DMS79 treated with DMSO at 0.1 percent for 48 hours (cell line): ENCODE measurements around the gene ATXN7L2.

Source experiments
- DNase-seq: peaks from one replicate; lab custom pipeline; 2025; lab: John Stamatoyannopoulos, UW

Gene ATXN7L2

GRCh38 chr1:109523706-109524105, 40.0 kb downstream of the ATXN7L2 start:
- DNase-seq: no peak

GRCh38 chr1:109527098-109527811, 43.5 kb downstream of the ATXN7L2 start:
- no peak for DNase-seq

GRCh38 chr1:109527846-109528695, 44.4 kb downstream of the ATXN7L2 start:
- DNase-seq: no peak

GRCh38 chr1:109528712-109529111, 45.0 kb downstream of the ATXN7L2 start:
- DNase-seq: no peak

DNA sequence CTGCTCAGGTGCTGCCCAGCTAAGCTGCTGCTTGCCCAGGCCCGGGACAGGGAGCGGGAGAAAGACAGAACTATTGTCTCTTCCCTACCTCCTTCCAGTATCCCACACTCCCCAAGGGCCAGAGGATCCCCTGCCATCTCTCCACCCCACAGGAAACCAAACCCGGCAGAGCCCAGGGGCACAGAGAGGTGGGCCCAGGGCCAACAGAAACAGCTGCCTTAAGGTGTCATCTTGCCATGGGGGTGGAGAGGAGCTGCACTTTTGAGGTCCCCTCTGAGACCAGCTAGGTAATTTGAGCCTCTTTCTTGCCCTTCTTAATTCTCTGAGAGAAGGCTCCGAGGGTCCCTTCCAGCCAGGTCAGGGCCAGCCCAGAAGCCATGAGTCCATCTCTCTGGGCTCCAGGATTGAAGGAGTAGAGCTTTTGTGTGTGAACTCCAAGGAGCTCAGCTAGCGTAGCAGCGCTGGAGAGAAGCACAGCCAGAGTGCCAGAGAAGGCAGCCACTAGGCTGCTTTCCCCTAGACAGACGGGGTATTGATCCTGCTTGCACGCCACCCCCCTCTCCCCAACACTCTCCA, 46.3 kb downstream of the ATXN7L2 start:
- peak; percentile 87 for DNase-seq

GRCh38 chr1:109530457-109531087, 46.9 kb downstream of the ATXN7L2 start:
- peak; percentile 94 for DNase-seq

GRCh38 chr1:109531380-109531779, 47.7 kb downstream of the ATXN7L2 start:
- no peak for DNase-seq

DNA sequence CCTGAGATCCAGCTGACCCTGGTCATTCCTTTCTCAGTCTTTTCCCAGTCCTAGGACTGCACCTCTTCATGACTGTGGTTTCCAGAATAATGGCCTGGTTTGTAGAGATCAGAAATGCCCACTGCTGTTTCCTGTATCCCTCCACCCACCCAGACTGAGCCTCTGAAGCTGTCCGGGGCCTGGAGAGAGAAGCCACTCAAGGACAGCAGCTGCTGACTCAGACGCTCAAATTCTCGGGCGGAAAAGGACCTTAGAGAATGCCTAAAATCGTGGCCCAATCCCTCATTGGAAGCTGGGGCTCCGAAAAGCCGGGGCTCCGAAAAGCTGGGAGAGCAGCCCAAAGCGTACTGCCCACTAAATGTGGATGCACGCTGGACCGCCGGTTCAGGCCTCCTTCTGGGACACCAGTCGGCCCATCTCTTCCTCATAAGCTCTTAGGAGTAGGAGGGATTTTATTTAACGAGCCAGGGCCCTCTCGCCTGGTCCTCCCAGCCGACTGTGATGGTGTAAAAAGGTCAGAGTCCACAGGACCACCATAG, 48.2 kb downstream of the ATXN7L2 start:
- peak; percentile 58 for DNase-seq

GRCh38 chr1:109532365-109533136, 48.8 kb downstream of the ATXN7L2 start:
- peak; percentile 74 for DNase-seq

DNA sequence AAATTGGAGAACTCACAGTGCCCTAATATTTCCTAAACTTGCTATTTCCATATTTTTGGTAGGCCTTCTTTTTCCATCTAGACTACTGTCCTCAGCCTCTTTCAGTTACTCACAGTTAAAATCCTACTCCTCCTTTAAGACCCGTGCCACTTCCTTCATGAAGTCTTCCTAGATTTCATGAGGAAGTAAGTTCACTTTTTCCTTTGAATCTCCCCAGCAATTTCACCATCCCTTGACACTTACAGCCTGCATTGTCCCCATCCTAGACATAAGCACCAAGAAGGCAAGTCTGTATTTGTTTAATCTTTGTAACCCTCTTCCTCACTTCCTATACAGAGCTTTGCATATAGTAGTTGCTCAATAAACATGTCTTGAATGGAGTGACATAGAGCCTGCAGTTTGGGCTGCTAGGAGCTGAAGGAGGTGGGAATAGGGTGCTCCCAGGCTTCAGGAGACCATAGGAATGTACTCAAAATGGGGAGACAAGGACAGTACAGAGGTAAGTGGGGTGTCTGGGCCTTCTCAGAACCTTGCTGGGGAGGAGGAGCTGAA, 50.7 kb downstream of the ATXN7L2 start:
- DNase-seq: no peak

DNA sequence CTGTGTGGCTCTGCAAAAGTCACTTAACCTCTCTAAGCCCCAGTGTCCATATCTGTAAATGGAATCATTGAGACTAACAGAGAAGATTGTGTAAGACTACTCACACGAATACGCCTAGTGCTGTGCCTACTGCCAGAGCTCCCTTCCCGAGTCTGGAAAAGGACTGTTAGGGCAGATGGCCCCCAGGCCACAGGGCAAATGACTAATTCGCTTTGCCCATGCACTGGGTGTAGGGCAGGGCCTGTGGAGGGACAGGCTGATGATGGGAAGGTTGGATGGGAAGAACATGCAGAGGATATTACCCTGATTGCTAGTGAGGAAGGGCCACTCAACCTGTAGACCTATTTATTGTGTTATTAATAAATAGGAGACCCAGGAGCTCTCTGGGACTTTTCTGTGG, 51.8 kb downstream of the ATXN7L2 start:
- no peak for DNase-seq

DNA sequence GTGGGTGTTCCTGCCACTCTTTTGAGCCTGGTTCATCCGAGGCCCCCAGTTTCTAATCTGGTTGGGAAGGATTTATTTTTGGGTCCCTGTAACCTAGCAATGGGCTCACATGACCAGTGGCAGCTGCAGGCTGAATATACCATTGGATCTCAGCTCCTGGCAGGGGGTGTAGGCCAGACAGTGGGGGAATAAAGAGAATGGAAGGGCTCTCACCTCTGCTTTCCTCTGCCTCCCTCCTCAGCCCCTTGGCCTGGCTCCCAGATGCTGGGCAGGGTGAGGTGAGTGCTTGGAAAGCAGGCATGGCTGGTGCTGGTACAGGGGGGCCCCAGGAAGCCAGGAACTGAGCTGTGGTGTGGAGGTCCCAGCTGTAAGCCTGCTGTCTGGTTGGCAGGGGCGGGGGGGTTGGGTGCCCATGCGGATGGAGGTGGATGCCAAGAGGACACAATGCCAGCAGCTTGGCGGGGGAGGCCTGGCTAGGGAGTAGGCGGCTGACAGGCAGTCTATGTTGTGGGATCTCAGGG, 52.3 kb downstream of the ATXN7L2 start:
- peak; percentile 69 for DNase-seq

DNA sequence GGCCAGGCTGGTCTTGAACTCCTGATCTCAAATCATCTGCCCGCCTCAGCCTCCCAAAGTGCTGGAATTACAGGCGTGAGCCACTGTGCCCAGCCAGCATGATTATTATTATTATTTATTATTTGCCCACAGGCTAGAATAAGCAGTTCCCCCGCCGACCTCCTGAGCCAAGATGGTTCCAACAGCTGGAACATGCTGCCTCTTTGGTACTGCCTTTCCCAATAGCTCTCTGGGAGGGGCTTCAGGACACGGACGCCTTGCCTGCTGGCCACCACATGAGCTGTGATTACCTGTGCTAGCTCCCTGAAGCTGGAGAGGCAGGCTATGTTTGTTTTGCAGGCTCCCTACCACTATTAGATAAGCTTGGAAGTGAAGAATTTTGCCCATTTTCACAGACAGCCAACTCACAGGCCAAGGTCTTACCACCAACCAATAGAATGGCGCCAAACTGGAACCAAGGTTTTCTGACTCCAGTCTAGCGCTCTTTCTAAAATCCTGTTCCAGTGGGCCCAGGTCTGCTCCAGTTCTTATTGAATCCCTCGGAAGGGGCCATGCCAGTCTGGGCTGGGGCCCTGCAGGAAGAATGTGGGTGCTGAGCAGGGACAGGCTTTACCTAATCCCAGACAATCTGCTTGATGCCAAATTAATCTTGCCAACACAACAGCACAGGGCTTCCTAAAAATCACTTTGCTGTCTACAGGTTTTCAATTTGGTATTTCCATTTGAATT, 53.9 kb downstream of the ATXN7L2 start:
- DNase-seq: no peak

- no peak for DNase-seq
Observed at GRCh38 chr1:109538827-109539555, 55.3 kb downstream of the ATXN7L2 start.

DNA sequence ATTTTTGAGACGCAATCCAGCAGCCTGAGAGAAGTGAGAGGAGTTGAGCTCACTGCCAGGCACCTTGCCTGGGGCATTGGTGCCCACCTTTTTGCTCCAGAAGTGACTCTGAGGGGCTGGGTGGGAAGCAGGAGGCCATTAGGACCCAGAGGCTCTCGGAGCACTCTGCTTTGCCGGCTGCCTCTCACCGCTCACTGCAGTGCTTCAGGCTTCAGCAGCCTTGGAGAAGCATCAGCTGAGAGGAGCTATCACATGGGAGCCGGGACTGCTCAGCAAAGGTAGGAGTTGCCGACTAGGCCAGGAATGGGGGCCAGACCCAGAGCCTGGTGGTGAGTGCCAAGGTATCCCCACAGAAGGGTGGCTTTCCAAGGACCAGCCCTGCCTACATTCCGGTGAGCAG, 56.0 kb downstream of the ATXN7L2 start, which contains the start of gene GPR61:
GPR61 (plus strand) TSS at position 197 of the 400 bp plus-strand sequence. CDS start 3,151 bp downstream, outside the sequence.
- peak; percentile 14 for DNase-seq

DNA sequence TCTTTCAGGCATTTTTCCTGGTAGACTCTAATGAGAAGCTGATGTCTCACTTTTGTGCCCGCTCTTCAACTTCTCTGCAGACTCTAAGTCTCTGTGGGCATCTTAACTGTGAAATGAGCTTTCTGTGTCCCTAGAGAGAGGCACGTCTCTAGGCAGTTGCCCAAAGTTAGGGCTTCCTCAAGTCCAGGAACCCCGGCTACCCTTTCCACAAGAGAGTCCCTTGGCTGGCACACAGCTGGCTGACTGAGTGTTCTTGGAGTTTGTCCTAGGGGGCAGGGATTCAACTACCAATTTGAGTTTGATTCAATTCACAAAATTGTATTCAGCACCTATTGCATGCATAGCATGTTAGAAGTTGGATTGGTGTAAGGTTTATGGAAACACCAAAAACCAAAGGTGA, 57.4 kb downstream of the ATXN7L2 start:
- DNase-seq: no peak
